Activated CD8-positive, alpha-beta memory T cell treated with anti-CD3 and anti-CD28 coated beads for 1 hour (primary cell): ENCODE results near the gene GLRX5.

Experiments used
- DNase-seq, 2 donors: peaks; one replicate each; pipeline ENCODE4 v3.0.0-alpha.2; 2020; ENCODE audit warnings: low read depth in 1 of 2; ENCODE audit errors: extremely low read depth in 1 of 2

GLRX5 gene

GRCh38 chr14:95531969-95532368 is 2.9 kb upstream of the GLRX5 start:
- DNase-seq: no peak

- no peak for DNase-seq
Observed at GRCh38 chr14:95533391-95533821, 1.4 kb upstream of the GLRX5 start.

- DNase-seq: no peak
Observed at GRCh38 chr14:95533822-95534221, 1.0 kb upstream of the GLRX5 start.

- DNase-seq: no peak
Observed at GRCh38 chr14:95535226-95536021, 574 bp downstream of the GLRX5 start.

- DNase-seq: no peak
Observed at GRCh38 chr14:95536036-95536593, 1.3 kb downstream of the GLRX5 start.

- DNase-seq: no peak
Observed at GRCh38 chr14:95536671-95537070, 1.8 kb downstream of the GLRX5 start.

- no peak for DNase-seq
Observed at GRCh38 chr14:95537298-95538089, 2.6 kb downstream of the GLRX5 start.

GRCh38 chr14:95538801-95539509 is 4.1 kb downstream of the GLRX5 start:
- no peak for DNase-seq

- no peak for DNase-seq
Observed at GRCh38 chr14:95540236-95540855, 5.5 kb downstream of the GLRX5 start.

- DNase-seq: no peak
Observed at GRCh38 chr14:95541346-95541745, 6.5 kb downstream of the GLRX5 start.

GRCh38 chr14:95541932-95542930 is 7.4 kb downstream of the GLRX5 start:
- DNase-seq: no peak

GRCh38 chr14:95543021-95543420 is 8.2 kb downstream of the GLRX5 start:
- no peak for DNase-seq

- DNase-seq: no peak
Observed at GRCh38 chr14:95544588-95544987, 9.7 kb downstream of the GLRX5 start.

GRCh38 chr14:95545515-95546168 is 10.8 kb downstream of the GLRX5 start:
- DNase-seq: no peak

GRCh38 chr14:95547272-95547625 is 12.4 kb downstream of the GLRX5 start:
- DNase-seq: no peak

GRCh38 chr14:95547626-95548327 is 12.9 kb downstream of the GLRX5 start:
- no peak for DNase-seq

- no peak for DNase-seq
Observed at GRCh38 chr14:95548328-95548929, 13.6 kb downstream of the GLRX5 start.
